ENCODE measurements around the gene UBE4B.
A peak's percentile ranks its signal among the peaks of the same experiment; 100 is the strongest.

UBE4B gene

DNA sequence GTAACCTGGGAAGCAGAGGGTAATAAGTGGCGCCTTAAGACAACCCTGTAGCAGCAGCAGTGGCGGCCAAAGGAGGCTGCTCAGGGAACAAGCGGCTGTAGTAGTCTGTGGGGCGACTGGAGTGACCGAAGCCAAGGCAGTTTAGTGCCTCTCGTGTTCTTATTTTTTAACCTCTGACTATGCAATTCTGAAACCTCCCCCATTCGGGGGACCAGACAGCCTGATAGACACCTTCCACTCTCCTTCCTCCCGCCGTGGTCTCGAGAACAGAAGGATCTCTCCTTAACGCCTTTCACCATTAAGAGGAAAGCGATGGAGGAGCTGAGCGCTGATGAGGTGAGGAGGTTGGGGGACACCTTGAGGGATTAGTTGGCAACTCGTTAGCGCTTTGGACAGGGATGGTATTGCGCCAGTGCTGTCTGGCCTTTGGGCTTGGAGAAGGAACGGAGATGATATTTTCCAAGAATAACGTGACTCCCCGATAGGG, 644 bp downstream of the UBE4B start:
- FAIRE-seq (no peak), DNase-seq (ENCODE audit: low spot score) (peak; percentile 26)

DNA sequence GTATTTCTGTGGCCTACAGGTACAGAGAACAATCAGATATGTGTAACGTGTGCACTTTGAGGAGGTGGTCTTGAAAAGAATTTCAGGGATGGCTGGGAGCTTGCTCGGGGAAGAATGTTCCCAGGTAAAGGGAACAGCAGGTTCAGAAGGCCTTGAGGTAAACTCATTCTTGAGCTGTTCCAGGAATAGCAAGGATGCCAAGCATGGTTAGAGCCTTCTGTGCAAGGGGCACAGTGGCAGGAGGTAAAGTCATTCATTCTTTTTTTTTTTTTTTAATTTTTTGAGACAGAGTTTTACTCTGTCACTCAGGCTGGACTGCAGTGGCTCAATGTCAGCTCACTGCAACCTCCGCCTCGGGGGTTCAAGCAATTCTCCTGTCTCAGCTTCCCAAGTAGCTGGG, 10.0 kb downstream of the UBE4B start:
- FAIRE-seq (no peak), DNase-seq (ENCODE audit: low spot score) (no peak)

DNA sequence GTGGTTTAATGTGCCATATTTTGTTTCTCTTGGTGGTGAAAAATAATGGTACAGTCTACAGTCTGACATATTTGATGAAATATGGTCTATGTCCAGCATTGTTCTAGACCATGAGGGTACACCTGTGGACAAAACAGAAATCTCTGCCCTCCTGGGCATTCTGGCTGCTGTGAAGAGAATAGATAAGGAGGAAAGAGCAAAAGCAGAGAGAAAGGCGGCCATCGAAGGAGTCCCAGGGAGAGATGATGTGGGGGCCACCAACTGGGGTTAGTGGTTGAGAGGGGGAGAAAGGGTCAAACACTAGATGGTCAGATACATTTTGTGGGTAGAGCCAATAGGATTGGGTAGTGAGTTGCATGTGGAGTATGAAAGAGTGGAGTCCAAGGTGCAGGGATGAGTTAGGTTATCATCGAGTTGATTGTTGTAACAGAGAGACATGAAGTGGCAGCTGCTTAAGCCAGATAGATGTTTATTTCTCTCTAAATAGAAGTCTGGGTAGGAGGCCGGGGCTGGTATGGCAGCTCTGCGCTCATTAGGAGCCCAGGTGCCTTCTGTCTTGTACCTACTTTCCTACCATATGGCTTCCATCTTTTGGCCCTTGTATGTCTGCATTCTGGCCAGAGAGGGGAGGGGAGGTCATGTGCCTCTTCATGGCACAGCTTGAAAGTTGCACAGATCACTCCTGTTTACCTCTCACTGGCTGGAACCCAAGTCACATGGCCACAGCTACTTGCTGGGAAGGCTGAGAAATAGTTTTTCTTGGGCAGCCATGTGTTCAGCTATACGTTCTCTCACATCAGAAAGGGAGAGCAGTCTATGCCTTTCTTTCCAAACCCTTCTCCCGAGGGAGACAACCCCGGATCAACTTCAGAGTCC, 13.0 kb downstream of the UBE4B start:
- FAIRE-seq: no peak

DNA sequence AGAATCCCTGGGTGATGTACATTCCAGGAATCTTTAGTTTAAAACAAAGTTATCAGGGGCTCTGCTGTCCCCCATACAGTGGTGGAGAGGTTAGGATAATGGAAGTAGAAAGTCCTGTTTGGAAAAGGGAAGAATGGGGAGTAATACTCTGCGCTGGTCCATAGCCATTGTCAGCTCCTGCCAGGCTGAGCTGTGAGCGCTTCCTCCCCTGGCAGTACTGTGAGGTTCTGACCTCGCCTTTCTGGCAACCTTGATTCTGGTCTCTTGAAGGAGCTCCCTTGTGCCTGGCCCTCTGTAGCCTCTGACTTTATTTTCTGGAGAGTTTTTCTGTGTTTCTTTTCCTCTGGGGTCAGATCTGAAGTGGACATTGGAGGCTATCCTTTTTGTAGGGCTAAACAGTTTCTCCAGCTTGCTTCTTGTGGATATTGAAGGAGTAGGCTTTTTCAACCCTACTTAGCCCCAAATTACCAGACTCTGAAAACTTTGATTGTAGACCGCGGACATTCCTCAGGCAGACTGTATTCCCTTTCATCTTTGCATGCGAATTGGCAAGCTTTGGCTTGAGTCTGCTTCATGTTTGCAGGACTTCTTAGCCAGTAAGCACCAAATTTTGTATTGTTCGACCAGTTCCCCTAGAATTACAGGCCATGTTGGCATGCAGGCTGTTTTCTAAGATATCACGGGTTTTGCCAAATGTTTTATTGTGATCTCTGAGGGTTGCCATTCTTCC, 13.8 kb downstream of the UBE4B start:
- no peak for FAIRE-seq
- no peak for DNase-seq (ENCODE audit: low spot score)

More for the DNA sequence above, 13.0 kb downstream of the UBE4B start:
- DNase-seq (ENCODE audit: low spot score): no peak

DNA sequence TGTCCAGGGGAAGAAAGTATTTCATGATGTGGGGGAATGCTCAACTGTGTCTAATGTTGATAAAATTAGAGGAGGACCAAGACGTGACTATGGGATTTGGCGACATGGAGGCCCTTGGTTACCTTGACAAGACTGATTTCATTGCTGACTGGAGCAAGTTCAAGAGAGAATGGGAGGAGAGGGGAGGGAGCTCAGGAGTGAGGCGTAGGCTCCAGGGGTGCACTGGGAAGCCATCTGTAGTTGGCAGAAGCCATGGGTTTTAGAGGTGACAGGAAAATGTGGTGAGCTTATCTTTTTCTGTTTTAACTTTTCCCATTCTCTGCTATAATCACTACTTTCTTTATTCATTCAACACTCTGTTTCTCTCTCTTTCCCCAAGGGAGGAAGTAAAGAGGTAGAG, 15.8 kb downstream of the UBE4B start:
- DNase-seq (ENCODE audit: low spot score): no peak
- FAIRE-seq: no peak

DNA sequence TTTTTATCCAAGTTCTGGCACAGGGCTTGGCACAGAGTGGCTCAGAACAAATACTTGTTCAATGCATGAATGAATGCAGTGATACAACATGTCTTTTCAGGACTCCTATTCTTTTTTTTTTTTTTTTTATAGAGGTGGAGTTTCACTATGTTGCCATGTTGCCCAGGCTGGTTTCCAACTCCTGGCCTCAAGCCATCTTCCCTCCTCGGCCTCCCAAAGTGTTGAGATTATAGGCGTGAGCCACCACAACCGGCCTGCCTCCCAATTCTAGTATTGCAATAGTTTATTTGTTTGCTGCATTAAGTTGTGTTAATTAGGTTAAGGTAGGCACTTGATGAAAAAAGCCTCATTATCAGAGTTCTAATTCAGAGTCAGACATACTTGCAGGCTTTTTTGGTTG, 17.9 kb downstream of the UBE4B start:
- no peak for DNase-seq (ENCODE audit: low spot score)
- FAIRE-seq: no peak

DNA sequence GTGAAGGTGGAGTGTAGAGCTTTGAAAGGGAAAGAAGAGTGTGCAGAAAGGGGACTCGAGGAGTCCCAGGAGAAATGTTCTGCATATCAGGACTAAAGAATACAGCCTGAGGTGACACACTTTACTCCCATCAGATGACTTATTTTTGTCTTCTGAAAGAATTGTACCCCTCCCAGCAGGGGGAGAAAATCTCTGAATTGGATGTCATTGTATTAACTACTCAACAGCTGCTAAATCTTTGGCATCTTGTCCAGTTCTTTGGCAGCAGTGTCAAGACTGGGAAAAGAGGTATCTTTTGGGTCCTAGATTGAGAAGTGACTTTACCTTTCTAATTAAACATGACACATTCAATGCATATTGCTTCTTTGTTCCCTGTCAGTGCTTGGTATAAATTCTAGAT, 18.9 kb downstream of the UBE4B start:
- DNase-seq (ENCODE audit: low spot score) (no peak), FAIRE-seq (no peak)

DNA sequence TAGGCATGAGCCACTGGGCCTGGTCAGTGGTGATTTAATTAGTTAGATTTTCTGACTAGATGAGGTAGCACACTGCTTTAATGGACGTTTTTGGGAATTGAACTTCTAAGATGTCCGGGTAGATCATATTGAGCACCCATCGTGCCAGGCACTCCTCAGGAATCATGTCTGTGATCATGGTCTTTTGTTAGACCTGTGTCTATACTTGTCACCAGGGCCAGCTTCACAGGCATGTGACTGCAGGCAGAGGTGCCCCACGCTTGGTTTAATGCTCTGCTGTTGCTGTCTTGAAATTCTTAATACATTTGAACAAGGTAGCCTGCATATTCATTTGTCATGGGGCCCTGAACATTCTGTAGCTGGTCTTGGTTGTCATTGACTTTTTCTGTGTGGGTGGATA, 19.6 kb downstream of the UBE4B start:
- FAIRE-seq (no peak), DNase-seq (ENCODE audit: low spot score) (no peak)

DNA sequence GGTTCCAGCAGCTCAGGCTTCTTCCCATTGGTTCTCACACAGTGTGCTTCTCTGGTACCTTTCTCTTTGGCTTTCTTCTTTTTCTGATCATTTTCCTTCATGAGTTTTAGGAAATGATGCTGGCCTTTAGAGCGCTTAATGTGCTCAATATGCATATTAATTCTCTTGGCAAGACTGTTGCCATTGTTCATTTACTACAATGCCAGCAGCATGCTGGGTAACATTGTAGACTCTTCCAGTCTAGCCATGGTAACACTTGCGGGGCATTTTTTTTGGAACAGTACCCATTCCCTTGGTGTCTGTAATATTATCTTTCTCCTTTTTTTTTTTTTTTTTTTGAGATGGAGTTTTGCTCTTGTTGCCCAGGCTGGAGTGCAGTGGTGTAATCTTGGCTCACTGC, 21.7 kb downstream of the UBE4B start:
- DNase-seq (ENCODE audit: low spot score) (no peak), FAIRE-seq (no peak)

DNA sequence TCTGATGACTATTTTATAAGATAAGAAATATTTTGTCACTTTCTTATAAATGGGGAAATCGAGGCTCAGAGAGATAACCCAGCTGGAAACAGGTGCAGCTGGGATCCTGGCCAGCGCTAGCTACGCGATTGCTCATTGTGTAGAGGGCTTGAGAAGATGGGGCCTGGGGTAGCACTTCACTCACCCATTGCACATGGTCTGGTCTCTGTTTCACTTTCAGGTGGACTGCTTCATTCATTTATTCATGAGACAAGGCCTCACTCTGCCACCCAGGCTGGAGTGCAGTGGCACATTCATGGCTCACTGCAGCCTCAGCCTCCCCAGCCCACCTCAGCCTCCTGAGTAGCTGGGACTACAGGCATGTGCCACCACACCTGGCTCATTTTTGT, 23.8 kb downstream of the UBE4B start:
- DNase-seq (ENCODE audit: low spot score): no peak
- FAIRE-seq: no peak

DNA sequence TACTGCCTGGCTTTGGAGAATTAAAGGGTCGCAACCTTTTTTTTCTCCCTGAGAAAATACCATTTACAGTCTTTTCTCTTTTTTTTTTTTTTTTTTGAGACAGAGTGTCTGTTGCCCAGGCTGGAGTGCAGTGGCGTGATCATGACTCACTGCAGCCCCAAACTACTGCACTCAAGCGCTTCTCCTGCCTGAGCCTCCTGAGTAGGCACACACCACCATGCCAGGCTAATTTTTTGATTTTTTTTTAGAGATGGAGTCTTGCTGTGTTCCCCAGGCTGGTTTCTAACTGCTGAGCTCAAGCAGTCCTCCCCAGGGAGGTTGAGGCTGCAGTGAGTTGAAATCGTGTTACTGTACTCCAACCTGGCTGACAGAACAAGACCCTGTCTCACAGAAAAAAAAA, 24.6 kb downstream of the UBE4B start:
- DNase-seq (ENCODE audit: low spot score) (peak; percentile 17), FAIRE-seq (peak; percentile 77)

DNA sequence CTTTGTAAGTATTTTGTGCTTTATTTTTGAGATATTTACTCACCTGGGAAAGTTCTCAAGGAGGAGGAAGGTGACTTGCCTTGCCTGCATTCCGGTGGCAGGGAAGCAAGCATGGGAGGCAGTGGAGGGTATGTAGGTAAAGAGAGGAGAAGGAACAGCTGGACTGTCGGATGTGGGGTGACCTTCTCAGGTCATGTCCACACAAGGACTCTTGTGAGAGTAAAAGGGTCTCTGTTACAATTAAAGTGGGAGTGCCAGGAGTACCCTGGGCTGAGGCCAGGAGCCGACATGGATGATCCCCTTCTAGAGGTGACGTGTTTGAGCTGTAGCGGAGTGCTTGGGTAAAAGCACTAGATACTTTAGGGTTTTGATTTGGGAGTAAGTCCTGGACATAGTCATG, 25.0 kb downstream of the UBE4B start:
- no peak for FAIRE-seq

DNA sequence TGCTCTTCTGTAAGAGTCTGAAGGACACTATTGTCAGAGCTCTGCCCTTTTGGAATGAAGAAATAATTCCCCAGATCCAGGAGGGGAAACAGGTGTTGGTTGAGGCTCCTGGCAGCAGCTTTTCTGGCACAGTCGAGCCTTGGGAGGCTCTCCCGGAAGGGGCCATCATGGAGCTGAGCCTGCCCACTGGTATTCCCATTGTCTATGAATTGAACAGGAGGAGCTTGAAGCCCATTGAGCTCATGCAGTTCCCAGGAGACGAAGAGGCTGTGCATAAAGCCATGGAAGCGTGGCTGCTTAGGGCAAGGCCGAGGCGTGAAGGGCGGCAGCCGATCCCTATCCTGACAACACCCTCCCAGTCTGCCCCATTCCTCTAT, 26.6 kb downstream of the UBE4B start:
- DNase-seq (ENCODE audit: low spot score): no peak
- no peak for FAIRE-seq

More for the DNA sequence above, 25.0 kb downstream of the UBE4B start:
- no peak for DNase-seq (ENCODE audit: low spot score)

DNA sequence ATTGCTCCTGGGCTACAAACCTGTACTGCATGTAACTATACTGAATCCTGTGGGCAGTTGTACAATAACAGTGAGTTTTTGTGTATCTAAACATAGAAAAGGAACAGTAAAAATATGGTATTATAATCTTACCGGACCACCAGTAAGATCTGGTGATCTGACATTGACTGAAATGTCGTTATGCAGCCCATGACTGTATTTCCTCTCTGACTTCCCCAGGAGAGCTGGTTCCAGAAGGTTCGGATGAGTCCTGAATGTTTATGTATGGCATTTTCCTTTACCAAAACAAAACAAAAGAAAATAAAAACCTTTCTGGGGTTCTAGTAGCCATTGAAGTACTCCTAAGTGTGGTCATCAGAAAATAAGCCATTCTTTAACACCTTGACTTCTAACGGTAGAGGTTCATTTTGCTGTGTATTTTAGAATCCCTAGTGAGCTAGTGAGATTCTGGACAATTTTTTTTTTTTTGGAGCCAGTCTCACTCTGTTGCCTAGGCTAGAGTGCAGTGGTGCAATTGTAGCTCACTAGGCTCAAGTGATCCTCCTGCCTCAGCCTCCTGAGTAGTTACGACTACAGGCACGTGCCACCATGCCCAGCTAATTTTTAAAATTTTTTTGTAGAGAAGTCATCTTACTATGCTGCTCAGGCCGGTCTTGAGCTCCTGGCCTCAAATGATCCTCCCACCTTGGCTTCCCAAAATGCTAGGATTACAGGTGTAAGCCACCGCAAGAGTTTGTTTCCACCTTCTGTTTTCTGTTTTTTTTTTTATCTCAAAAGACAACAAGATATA, 27.7 kb downstream of the UBE4B start:
- FAIRE-seq: no peak
- DNase-seq (ENCODE audit: low spot score): no peak

DNA sequence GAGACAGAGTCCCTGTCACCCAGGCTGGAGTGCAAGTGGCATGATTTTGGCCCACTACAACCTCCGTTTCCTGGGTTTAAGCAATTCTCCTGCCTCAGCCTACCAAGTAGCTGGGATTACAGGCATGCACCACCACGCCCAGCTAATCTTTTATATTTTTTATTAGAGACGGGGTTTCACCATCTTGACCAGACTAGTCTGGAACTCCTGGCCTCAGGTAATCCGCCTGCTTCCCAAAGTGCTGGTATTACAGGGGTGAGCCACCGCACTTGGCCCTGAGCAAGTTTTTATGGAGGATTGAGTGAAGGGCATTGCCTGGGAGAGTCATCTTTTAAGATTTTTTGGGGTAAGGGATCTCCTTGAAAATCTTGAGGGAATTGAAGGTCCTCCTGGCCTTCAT, 28.5 kb downstream of the UBE4B start:
- no peak for DNase-seq (ENCODE audit: low spot score)
- no peak for FAIRE-seq

DNA sequence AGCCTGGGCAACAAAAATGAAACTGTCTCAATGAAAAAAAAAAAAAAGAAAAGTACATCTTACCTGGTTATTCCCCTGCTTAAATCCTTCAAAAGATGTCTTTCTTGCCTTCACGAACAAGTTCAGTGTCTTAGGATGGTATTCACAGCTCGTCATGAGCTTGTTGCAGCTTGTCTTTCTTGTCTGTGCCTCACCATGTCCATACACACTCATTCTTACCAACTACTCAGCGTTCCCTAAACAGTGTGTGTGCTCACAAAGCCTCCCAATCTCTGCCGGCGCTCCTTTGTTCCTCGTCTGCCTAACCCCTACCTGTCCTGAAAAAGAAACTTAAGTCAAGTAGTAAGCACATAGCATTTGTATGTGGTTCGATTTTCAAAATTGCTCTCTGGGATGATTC, 31.1 kb downstream of the UBE4B start:
- DNase-seq (ENCODE audit: low spot score) (no peak), FAIRE-seq (no peak)

DNA sequence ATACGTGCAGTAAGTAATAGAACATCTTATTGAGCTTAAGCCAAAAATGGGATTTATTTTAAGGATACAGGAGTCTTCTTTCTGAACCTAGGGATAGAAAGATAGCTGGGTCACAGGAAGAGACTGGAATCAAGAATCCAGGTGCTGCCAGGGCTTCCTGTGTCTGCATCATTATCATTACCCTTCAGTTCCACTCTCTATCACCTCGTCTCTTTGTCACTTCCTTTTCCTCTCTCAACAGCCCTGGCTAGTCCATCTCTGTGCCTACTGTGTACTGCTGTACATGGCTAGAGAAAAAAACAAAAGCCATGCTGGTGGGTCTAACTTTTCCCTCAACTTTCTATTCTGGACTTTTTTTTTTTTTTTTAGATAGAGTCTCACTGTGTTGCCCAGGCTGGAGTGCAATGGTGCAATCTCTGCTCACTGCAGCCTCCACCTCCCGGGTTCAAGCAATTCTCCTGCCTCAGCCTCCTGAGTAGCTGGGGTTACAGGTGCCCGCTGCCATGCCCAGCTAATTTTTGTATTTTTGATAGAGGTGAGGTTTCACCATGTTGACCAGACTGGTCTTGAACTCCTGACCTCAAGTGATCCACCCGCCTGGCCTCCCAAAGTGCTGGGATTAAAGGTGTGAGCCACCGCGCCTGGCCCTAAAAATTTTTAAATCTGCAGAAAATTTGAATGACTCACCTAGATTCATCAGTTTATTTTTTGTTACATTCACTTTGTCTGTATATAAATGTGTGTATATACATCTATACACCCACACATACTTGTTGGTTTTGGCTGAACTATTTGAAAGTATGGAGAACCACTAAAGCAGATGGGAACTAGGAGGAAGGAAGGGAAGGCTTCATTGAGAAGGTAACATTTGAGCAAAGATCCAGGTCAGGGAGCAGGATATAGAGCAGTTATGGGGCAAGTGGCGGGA, 31.9 kb downstream of the UBE4B start:
- DNase-seq (ENCODE audit: low spot score) (no peak), FAIRE-seq (no peak)

DNA sequence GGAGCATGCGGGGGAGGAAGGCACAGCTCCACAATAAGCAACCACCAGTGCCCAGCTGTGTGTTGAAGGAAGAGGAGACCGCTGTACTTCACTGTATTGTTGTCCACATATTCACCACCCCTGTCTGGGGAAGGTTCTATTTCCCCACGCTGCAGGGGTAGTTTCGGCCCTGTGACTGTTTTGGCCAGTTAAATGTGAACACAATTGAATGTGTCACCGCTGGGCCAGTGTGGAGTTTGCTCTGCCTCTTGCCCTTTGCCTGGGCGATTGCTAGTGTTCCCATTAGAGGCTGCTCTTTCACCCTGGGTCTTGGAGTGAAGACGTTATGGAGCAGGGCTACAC, 32.6 kb downstream of the UBE4B start:
- DNase-seq (ENCODE audit: low spot score) (no peak), FAIRE-seq (no peak)

DNA sequence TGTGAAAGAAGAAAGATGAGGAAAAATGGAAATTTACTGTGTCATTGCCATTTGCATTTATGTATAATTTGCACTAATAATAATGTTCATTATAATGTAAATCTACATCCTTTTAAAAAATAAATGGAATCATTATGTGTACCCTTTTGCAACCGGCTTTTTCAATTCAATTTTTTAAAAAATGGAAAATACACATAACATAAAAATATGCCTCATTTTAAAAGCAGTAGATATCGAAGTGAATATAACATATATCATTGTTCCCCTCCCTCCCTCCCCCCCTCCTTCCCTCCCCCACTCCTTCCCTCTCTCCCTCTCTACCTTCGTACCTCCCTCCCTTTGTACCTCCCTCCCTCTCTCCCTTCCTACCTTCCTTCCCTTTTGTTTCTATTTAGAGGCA, 33.0 kb downstream of the UBE4B start:
- FAIRE-seq: no peak

DNA sequence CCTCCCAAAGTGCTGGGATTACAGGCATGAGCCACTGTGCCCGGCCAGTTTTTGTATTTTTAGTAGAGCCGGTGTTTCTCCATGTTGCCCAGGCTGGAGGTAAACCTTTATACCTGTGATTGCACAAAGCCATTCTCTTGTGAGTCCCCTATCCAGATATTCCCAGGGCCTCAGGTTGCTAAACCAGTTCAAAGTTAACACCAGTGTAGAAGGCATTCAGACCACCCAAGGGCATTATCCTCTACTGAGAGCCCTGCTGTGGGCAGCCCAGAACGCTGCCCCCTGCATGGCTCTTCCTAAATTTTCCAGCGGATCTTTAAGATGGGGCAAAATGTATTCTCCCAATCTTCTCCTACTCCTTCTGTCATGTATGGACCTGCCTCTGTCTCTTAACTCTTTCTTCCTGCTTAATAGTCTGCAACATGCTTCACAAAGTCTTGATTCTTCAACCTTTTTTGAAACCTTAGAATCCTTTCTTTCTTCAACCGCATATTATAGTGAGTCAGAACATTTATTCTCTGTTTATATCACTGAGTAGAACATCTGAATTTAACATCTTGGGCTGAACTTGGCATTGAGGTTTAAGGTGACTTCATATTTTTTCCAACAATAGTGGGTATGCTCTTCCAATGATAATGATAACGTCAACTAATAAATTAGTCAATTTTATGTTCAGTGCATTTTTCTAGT, 36.0 kb downstream of the UBE4B start:
- FAIRE-seq (no peak), DNase-seq (ENCODE audit: low spot score) (no peak)

More for the DNA sequence above, 33.0 kb downstream of the UBE4B start:
- DNase-seq (ENCODE audit: low spot score): no peak
